Gastroesophageal sphincter (tissue), 4 donors: ENCODE data around the gene UGT1A5. TPM values are rescaled to one million over a fixed set of nuclear protein-coding genes. Genes with fewer than 3 reads are reported as not detected.

Experiments used
- ATAC-seq: fragments of 150-250 bp; one replicate; pipeline ENCODE4 v1.9.1; 2016; ENCODE audit warnings: mild to moderate bottlenecking, moderate library complexity
- H3K27ac ChIP-seq, 4 donors: fragments of 200-600 bp; sonication (generic) in 3 of 4; 1 replicate in 3 of 4; 2 replicates in 1 of 4; pipeline ENCODE4 v1.5.1; 2016 to 2019
- H3K27me3 ChIP-seq: fragments of 200-600 bp; sonication (generic); one replicate; pipeline ENCODE4 v1.5.1; 2019
- H3K36me3 ChIP-seq, 2 donors: fragments of 200-600 bp; sonication (generic); one replicate each; pipeline ENCODE4 v1.5.1; 2019; ENCODE audit warnings: control low read depth in 1 of 2
- H3K4me1 ChIP-seq, 3 donors: fragments of 200-600 bp; sonication (generic); 1 replicate in 2 of 3; 2 replicates in 1 of 3; pipeline ENCODE4 v1.5.1; 2016 to 2019; ENCODE audit warnings: control low read depth in 2 of 3
- H3K4me3 ChIP-seq, 2 donors: fragments of 200-600 bp; sonication (generic); one replicate each; pipeline ENCODE4 v1.5.1; 2019; ENCODE audit warnings: mild to moderate bottlenecking in 1 of 2, moderate library complexity in 1 of 2
- H3K9me3 ChIP-seq, 3 donors: fragments of 200-600 bp; sonication (generic); one replicate each; pipeline ENCODE4 v1.5.1; 2017 to 2019; ENCODE audit warnings: control low read depth in 2 of 3
- EP300 ChIP-seq: sonication (generic); formaldehyde crosslinking; IDR thresholded peaks from one replicate; pipeline ENCODE4 v1.6.1; 2017; ENCODE audit warnings: antibody characterized with exemption, mild to moderate bottlenecking
- POLR2A ChIP-seq, 2 donors: fragments of 450-650 bp; IDR thresholded peaks; one replicate each; pipeline ENCODE4 v1.6.1; 2017; ENCODE audit warnings: antibody characterized with exemption in 2 of 2, mild to moderate bottlenecking in 2 of 2, moderate library complexity in 1 of 2
- POLR2AphosphoS5 ChIP-seq: sonication (generic); formaldehyde crosslinking; IDR thresholded peaks from one replicate; pipeline ENCODE4 v1.6.1; 2017; ENCODE audit warnings: antibody characterized with exemption
- WGBS, 2 donors: methylation state at CpG; one replicate each; pipeline ENCODE4 v1.1.5; 2018; ENCODE audit warnings: low coverage in 1 of 2; 5-methylcytosine and 5-hydroxymethylcytosine counted together
- total RNA-seq, 4 donors: library from RNA; depleted of rRNA; stranded (reverse); fragments of >200 nt; gene quantifications; one replicate each; pipeline ENCODE4 v1.1.0, GENCODE V29; 2016
- TF ChIP-seq, protein P1 (sequence below), 4 experiments: fragments of 200-600 bp in 2 of 4; fragments of 450-650 bp in 2 of 4; sonication (generic) in 1 of 4; IDR thresholded peaks; one replicate each; pipeline ENCODE4 v1.5.1; 2017 to 2019; ENCODE audit warnings: antibody characterized with exemption in 4 of 4, mild to moderate bottlenecking in 2 of 4, moderate library complexity in 2 of 4

Gene UGT1A5
- total RNA-seq, 4 donors from 2014 or later, result not detected

DNA sequence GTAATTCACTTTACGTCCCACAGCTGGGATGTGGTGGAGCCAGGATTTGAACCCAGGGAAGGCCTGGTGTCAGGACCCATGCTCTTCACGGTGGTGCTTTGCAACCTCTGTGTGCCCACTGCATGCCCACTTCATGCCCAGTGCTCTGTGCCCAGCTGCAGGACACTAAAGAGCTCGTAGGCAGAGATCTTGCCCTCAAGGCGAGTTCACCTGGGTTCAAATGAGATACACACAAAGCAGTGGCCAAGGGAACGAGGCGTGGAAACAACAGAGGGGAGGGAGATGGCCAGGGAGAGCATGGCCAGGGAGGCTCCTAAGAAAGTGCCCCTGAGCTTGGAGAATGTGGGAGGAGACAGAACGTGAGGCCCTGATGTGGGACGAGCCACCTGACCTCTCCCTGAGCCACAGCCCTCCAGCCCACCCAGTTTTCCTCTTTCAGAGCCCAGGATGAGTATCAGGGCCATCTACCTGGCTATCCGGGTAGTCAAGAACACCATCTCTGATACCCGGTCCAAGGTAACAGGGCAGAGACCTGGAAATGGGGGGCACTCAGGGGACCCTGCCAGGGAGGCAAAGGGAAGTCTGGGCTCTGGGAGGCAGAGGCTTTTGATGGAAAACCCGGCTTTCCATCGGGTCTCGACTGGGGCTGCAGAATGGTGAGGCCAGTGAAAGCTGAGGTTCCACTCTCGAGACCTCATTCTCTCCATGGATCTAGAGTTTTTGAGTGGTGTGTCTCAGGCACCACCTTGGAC lies 85.8 kb downstream of the UGT1A5 start:
- H3K4me1 ChIP-seq, result no peaks in the 10 kb centered on the region
- 100% methylated on average over 2 of the region's 14 CpGs; no CpG with 5 or more reads in 1 of the 2 donors for WGBS, 2 donors
- ATAC-seq, result no peak
- H3K36me3 ChIP-seq, result no peaks in the 10 kb centered on the region
- no peak overlapping the region for H3K27ac ChIP-seq
- no peak for TF ChIP-seq POLR2A (IDR thresholded peaks at IDR 0.05)
- H3K4me3 ChIP-seq, result no peak overlapping the region
- H3K27me3 ChIP-seq, result peaks cover 11% of the 10 kb centered on the region
- H3K9me3 ChIP-seq, result no peaks in the 10 kb centered on the region

GRCh38 chr2:233799087-233799665 lies 86.5 kb downstream of the UGT1A5 start:
- H3K27me3 ChIP-seq, result peaks cover 13% of the 10 kb centered on the region
- TF ChIP-seq, protein P1, sequence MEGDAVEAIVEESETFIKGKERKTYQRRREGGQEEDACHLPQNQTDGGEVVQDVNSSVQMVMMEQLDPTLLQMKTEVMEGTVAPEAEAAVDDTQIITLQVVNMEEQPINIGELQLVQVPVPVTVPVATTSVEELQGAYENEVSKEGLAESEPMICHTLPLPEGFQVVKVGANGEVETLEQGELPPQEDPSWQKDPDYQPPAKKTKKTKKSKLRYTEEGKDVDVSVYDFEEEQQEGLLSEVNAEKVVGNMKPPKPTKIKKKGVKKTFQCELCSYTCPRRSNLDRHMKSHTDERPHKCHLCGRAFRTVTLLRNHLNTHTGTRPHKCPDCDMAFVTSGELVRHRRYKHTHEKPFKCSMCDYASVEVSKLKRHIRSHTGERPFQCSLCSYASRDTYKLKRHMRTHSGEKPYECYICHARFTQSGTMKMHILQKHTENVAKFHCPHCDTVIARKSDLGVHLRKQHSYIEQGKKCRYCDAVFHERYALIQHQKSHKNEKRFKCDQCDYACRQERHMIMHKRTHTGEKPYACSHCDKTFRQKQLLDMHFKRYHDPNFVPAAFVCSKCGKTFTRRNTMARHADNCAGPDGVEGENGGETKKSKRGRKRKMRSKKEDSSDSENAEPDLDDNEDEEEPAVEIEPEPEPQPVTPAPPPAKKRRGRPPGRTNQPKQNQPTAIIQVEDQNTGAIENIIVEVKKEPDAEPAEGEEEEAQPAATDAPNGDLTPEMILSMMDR (IDR thresholded peaks at IDR 0.05), result no peak
- no peak for TF ChIP-seq POLR2A (IDR thresholded peaks at IDR 0.05)
- no peak for TF ChIP-seq POLR2AphosphoS5
- TF ChIP-seq EP300, result no peak
- H3K4me1 ChIP-seq, result no peaks in the 10 kb centered on the region
- no peak for ATAC-seq
- no peak overlapping the region for H3K27ac ChIP-seq
- H3K36me3 ChIP-seq, result no peaks in the 10 kb centered on the region
- no peak overlapping the region for H3K4me3 ChIP-seq
- H3K9me3 ChIP-seq, result no peaks in the 10 kb centered on the region
- WGBS, 2 donors, result 0 to 55% methylated on average over 1 to 7 of the region's 7 CpGs

GRCh38 chr2:233799716-233800115 lies 87.0 kb downstream of the UGT1A5 start:
- Histone ChIP-seq H3K27me3 (peaks cover 13% of the 10 kb centered on the region), H3K4me1 (no peaks in the 10 kb centered on the region), H3K9me3 (no peaks in the 10 kb centered on the region), H3K4me3 (no peak overlapping the region), H3K27ac (no peak overlapping the region), H3K36me3 (no peaks in the 10 kb centered on the region)
- no CpG with 5 or more reads among the region's 5 CpGs for WGBS, 2 donors
- TF ChIP-seq EP300, result no peak
- no peak for TF ChIP-seq POLR2AphosphoS5
- no peak for TF ChIP-seq POLR2A (IDR thresholded peaks at IDR 0.05)
- no peak for ATAC-seq

DNA sequence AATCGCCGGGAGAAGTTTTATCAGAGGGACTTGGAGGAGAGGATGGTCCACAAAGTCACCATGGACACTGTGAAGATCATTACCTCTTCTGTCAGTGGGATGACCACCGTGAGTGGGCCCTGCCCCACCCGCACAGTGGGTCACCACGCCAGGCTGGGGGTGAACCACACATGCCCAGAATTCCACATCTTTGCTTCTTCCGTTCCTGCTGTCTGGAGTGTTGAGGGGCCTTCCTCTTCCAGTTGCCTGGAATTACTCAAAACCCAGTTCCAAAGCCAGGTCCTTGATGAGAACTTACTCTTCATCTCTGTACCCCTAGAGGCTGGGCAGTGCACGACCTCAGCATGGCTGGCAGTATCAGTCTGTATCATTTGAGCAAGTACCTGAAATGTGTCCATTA lies 87.5 kb downstream of the UGT1A5 start:
- no peak overlapping the region for H3K4me3 ChIP-seq
- H3K27ac ChIP-seq, result no peak overlapping the region
- H3K4me1 ChIP-seq, result no peaks in the 10 kb centered on the region
- H3K36me3 ChIP-seq, result no peaks in the 10 kb centered on the region
- no peak for TF ChIP-seq POLR2A (IDR thresholded peaks at IDR 0.05)
- TF ChIP-seq, protein P1 (IDR thresholded peaks at IDR 0.05), result no peak
- no peak for TF ChIP-seq POLR2AphosphoS5
- TF ChIP-seq EP300, result no peak
- no peak for ATAC-seq
- no peaks in the 10 kb centered on the region for H3K9me3 ChIP-seq
- 80 to 83% methylated on average over 1 of the region's 7 CpGs for WGBS, 2 donors
- H3K27me3 ChIP-seq, result peaks cover 13% of the 10 kb centered on the region

DNA sequence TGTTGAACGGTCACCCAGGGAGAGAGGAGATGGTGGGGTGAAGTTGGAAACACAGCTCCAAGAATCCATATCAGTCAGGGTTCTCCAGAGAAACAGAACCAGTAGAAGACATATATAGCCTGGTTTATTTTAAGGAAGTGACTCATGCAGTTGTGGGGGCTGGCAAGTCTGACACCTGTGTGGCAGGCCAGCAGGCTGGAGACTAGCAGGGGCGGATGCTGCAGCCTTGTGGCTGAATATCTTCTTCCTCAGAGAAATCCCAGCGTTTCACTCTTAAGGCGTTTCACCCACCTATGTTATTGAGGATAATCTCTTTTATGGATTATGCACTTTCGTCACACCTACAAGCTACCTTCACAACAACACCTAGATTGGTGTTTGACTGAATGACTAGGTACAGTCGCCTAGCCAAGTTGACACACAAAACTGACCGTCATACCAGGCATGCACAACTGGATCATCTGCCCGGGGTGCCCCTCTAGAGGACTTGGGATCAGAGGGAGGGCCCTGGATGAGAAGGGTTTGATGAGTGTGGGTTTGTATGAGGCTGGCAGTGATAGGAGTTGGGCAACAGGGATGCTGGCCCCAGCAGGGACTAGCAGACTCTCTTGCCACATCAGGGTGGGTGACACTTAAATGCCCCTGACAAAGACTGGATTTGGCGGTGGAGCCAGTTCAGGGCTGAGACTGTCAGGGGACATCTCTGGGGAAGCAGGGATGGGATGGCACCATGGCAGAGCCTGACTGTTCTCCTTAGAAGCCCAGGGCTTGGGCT lies 88.8 kb downstream of the UGT1A5 start:
- WGBS, 2 donors, result 66 to 70% methylated on average over 2 to 8 of the region's 9 CpGs

More for the DNA sequence above, 88.8 kb downstream of the UGT1A5 start:
- no peak for TF ChIP-seq EP300
- no peak for TF ChIP-seq POLR2A (IDR thresholded peaks at IDR 0.05)
- TF ChIP-seq POLR2AphosphoS5, result no peak
- TF ChIP-seq, protein P1 (IDR thresholded peaks at IDR 0.05), result no peak
- Histone ChIP-seq H3K4me3 (no peak overlapping the region), H3K27ac (no peak overlapping the region), H3K27me3 (peaks cover 13% of the 10 kb centered on the region), H3K4me1 (no peaks in the 10 kb centered on the region), H3K9me3 (no peaks in the 10 kb centered on the region), H3K36me3 (no peaks in the 10 kb centered on the region)
- no peak for ATAC-seq
